Myometrial cell (primary cell): Measurements from ENCODE around the gene KRT5. TPM values are rescaled to one million over a fixed set of nuclear protein-coding genes. Genes with fewer than 3 reads are reported as not detected.

Experiments
- total RNA-seq: library from RNA; depleted of rRNA; stranded (reverse); fragments of >200 nt; gene quantifications from 2 replicates; pipeline ENCODE4 v1.2.3, GENCODE V29; 2015

The KRT5 gene
- total RNA-seq = not detected in 2 replicates

GRCh38 chr12:52519826-52520662, at the start of gene KRT5:
KRT5 (minus strand) TSS chr12:52520394; CDS start chr12:52520296, 98 bp downstream.

DNA sequence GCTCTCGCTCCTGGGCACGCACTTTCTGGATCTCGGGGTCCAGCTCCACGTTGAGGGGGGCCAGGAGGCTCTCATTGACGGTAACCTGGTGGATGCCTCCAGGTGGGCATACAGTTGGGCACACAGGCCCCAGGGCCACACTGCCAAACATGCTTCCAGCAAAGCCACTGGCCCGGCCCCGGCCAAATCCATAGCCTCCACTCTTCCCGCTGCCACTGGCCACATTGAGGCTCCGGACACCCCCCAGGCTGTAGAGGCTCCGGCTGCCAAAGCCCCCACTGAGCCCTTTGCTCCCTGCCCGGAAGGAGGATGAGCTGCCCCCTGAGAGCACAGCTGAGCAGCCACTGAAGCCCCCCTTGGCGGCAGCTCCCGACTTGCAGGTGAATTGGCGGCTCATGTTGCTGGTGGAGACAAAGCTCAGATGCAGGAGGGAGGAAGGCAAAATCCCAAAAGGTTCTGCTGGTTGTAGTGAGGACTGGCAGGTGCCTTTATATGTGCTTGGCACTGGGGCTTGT, 32.5 kb upstream of the KRT5 start, which contains the start of gene KRT71:
KRT71 (minus strand) TSS at position 465 of the 515 bp plus-strand sequence; CDS start at position 397, 68 bp downstream.

GRCh38 chr12:52493172-52493571, 27.0 kb downstream of the KRT5 start, which contains the start of gene KRT6A:
KRT6A (minus strand) TSS chr12:52493257; CDS start chr12:52493188, 69 bp downstream.

GRCh38 chr12:52473768-52474167, 46.4 kb downstream of the KRT5 start, which contains the start of gene KRT6C:
KRT6C (minus strand) TSS chr12:52473805; CDS start chr12:52473737, 68 bp downstream.

Other genes with a start within 250 kb of the KRT5 start
- gene KRT86, start 245.7 kb downstream of the KRT5 start, total RNA-seq = not detected in 2 replicates
- gene KRT81, start 228.9 kb downstream of the KRT5 start, total RNA-seq = under 0.01 TPM in 1 of 2 replicates, not detected in the other
- not detected in 2 replicates for gene KRT83, start 199.0 kb downstream of the KRT5 start, total RNA-seq
- not detected in 2 replicates for gene KRT85, start 152.9 kb downstream of the KRT5 start, total RNA-seq
- gene KRT84, start 134.7 kb downstream of the KRT5 start, total RNA-seq = not detected in 2 replicates
- not detected in 2 replicates for gene KRT82, start 114.1 kb downstream of the KRT5 start, total RNA-seq
- not detected in 2 replicates for gene KRT75, start 86.0 kb downstream of the KRT5 start, total RNA-seq
- not detected in 2 replicates for gene KRT6B, start 68.2 kb downstream of the KRT5 start, total RNA-seq
- gene KRT6C, start 46.6 kb downstream of the KRT5 start, total RNA-seq = not detected in 2 replicates
- not detected in 2 replicates for gene KRT6A, start 27.1 kb downstream of the KRT5 start, total RNA-seq
- not detected in 2 replicates for gene KRT71, start 32.8 kb upstream of the KRT5 start, total RNA-seq
- gene KRT74, start 53.4 kb upstream of the KRT5 start, total RNA-seq = not detected in 2 replicates
- gene KRT72, start 81.1 kb upstream of the KRT5 start, total RNA-seq = not detected in 2 replicates
- not detected in 2 replicates for gene KRT73, start 98.2 kb upstream of the KRT5 start, total RNA-seq
- gene KRT2, start 131.8 kb upstream of the KRT5 start, total RNA-seq = not detected in 2 replicates
- gene KRT1, start 160.0 kb upstream of the KRT5 start, total RNA-seq = not detected in 2 replicates
- not detected in 2 replicates for gene KRT77, start 183.1 kb upstream of the KRT5 start, total RNA-seq